Activated naive CD8-positive, alpha-beta T cell treated with anti-CD3 and anti-CD28 coated beads, Interleukin-2, amount 50 U/mL, for 16 hours (primary cell): Measurements from ENCODE around the gene HAUS5.

ENCODE experiments used
- DNase-seq: peaks from one replicate; pipeline ENCODE4 v3.0.0-alpha.2; 2020; ENCODE audit warnings: low read depth, low spot score

HAUS5 gene

DNA sequence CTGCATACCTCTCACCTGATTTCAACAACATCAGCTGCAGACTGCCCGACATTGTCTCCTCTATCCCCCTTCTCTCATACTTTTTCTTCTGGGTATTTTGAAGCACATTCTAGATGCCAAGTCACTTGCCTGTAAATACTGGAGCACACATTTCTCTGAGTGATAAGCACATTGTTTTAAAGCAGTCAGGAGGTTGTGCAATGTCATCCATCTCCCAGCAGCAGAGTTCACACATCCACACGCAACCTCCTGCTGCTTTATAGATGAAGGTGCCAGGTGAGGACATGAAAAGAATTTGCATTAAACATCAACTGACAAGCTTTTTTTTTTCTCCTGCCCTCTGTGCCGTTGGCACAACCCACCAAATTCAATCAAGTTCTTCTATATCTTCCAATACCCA lies 59.3 kb downstream of the HAUS5 start:
- no peak for DNase-seq

DNA sequence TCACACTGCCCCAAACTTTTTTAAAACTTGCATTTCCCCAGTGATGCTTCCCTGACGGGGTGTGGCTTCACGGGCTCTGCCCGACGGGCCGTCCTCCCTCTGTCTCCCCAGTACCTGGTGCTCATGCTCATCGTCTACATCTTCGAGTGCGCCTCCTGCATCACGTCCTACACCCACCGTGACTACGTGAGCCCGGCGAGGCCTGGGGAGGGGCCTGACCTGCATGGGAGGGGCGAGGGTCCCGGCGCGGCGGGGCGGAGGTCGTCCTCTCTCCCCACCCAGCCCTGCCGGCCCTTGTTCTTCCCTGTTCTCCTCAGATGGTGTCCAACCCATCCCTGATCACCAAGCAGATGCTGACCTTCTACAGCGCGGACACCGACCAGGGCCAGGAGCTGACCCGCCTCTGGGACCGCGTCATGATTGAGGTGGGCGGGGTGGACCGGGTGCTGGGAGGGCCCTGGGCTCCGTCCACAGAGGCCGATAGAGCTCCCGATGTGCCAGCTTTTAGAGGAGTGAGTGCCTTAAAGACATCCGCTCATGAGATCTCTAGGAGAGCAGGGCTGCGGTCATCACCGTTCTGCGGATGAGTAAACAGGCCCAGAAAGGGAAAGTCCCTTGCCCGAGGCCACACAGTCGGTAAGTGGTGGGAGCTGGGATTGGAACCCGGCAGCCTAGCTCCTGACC lies 60.7 kb downstream of the HAUS5 start:
- no peak for DNase-seq
